Activated CD4-positive, alpha-beta T cell treated with anti-CD3 and anti-CD28 coated beads for 36 hours (primary cell): ENCODE measurements around the gene ADAMTS9. TPM values are rescaled to one million over a fixed set of nuclear protein-coding genes. Genes with fewer than 3 reads are reported as not detected.

Experiments used
- ATAC-seq: fragments of 200-7000 bp; cut with Tn5 transposase; one replicate; pipeline ENCODE4 v1.10.0; 2021; ENCODE audit warnings: mild to moderate bottlenecking, moderate library complexity
- CTCF ChIA-PET: fragments of 350-600 bp; sonication (Branson Sonifier 250); formaldehyde crosslinking; loops from one replicate; lab custom pipeline; 2021; ENCODE audit warnings: antibody characterized with exemption; lab: Charles Lee
- POLR2A ChIA-PET: fragments of 350-600 bp; sonication (Branson Sonifier 250); formaldehyde crosslinking; loops from one replicate; lab custom pipeline; 2021; ENCODE audit warnings: antibody characterized with exemption, inconsistent platforms; lab: Charles Lee
- DNase-seq: peaks from one replicate; pipeline ENCODE4 v3.0.0-alpha.2; 2020
- H3K27ac Mint-ChIP-seq: one replicate; pipeline ENCODE4 v1.8.0; 2021; ENCODE audit warnings: mixed read lengths
- H3K27me3 Mint-ChIP-seq: one replicate; pipeline ENCODE4 v1.8.0; 2021; ENCODE audit warnings: mixed read lengths
- H3K36me3 Mint-ChIP-seq: one replicate; pipeline ENCODE4 v1.8.0; 2021; ENCODE audit warnings: low read depth, mixed read lengths
- H3K4me1 Mint-ChIP-seq: one replicate; pipeline ENCODE4 v1.8.0; 2021; ENCODE audit warnings: mixed read lengths
- H3K4me3 Mint-ChIP-seq: one replicate; pipeline ENCODE4 v1.8.0; 2021; ENCODE audit warnings: mild to moderate bottlenecking, moderate library complexity, mixed read lengths
- H3K9me3 Mint-ChIP-seq: one replicate; pipeline ENCODE4 v1.8.0; 2021; ENCODE audit warnings: low read depth, mixed read lengths
- intact Hi-C, 2 experiments: fragments of 100-400 bp; cut with DNase I in 1 of 2; cut with micrococcal nuclease in 1 of 2; formaldehyde crosslinking; loops; one replicate each; pipeline versions ENCODE4 v1.14.2 to v1.15.1; 2022 to 2024; cut with DNase I, micrococcal nuclease
- total RNA-seq, 2 experiments: library from RNA; stranded (reverse); gene quantifications; one replicate each; pipeline ENCODE4 v1.2.3, GENCODE V29; 2021

Gene ADAMTS9
- total RNA-seq, 2 experiments from 2014 or later = not detected

DNA sequence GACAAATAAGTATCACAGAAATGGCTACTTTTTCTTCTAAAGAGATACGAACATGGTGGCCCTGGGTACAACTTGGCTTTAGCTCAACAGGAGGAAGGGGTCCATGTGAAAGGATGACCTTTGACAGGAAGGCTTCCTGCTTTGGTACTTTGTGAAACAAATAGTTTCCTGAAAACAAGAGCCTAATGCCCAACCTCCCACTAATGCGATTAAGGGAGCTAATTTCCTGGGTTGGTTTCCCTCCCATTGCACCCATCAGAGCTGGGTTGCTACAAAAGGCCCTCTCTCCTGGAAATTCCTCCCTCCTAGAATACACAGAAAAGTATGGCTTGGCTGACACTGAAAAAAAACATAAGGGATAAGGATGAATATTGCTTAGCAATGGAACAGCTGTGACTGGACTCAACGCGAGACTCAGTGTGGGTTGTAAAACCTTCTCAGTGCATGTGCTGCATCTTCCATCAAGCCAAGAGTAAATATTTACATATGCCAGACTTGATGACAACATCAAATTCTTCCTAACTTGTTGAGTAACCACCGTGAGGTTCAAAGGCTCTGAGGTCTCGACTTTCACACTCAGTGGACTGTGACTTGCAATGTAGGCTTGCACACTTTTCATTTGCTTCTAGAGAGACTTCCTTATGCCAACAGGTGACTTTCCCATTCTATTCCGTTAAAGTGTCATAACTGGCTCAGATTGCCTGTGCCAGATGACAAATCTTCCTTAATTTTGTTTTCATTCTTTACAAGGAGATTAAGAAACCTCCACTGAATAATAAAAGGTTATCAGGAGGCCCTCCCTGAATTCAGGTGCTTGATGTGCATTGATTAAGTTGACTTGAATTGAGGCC, 60.1 kb downstream of the ADAMTS9 start:
- Mint-ChIP-seq H3K36me3 (no peaks in the 10 kb centered on the region), H3K9me3 (peaks cover 4% of the 10 kb centered on the region), H3K27ac (no peak overlapping the region), H3K27me3 (no peaks in the 10 kb centered on the region), H3K4me3 (no peak overlapping the region), H3K4me1 (no peaks in the 10 kb centered on the region)
- intact Hi-C loops = no loop called here
- ChIA-PET CTCF (interaction anchor here (0.6 kb wide), 1 partner anchor 216 kb away, joined by 3 read pairs; no protein-coding TSS in a partner anchor), POLR2A (no interaction called here)
- ATAC-seq = no peak
- DNase-seq = no peak

DNA sequence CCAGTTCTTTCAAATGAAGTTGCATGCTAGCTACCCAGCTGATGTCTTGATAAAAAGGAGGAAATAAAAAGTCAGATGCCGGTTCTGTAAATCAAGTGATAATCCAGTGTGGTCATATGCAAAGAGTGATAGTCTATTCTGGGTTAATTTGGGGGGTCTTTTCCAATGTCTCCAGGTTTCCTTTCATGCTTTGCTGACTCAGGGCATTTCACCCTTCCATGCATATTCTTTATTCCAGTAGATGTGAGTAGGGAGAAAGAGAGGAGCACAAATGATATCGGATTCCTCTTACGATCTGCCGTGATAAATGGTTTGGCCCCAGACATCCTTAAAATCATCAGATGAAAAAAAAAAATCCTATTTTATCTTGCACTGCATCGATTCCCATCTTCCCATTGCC, 60.8 kb downstream of the ADAMTS9 start:
- DNase-seq = no peak
- Mint-ChIP-seq H3K27ac (no peak overlapping the region), H3K4me1 (no peaks in the 10 kb centered on the region), H3K9me3 (peaks cover 4% of the 10 kb centered on the region), H3K27me3 (no peaks in the 10 kb centered on the region), H3K36me3 (no peaks in the 10 kb centered on the region), H3K4me3 (no peak overlapping the region)
- no peak for ATAC-seq
- POLR2A ChIA-PET = no interaction called here
- CTCF ChIA-PET = interaction anchor here (0.6 kb wide), 1 partner anchor 216 kb away, joined by 3 read pairs; no protein-coding TSS in a partner anchor
- intact Hi-C loops = no loop called here

DNA sequence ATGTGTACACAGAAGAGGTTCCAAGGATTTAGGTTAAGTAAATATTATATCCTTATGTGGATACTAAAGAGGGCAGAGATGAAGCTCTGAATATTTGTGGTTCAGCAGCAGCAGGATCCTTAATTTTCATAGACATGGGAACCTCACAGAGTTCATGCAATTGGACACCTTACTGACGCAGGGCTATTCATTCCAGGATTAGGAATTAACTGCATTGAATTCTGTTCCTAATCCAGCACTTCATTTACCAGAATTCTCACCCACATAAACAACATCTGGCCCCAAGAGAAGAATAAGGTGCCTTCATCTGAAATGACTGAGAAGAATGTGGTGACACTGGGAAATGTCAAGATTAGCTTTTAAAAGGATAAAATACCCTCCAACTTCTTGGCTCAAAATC, 62.4 kb downstream of the ADAMTS9 start:
- no peak for DNase-seq
- H3K4me1 Mint-ChIP-seq = no peaks in the 10 kb centered on the region
- CTCF ChIA-PET = no interaction called here
- H3K9me3 Mint-ChIP-seq = peaks cover 4% of the 10 kb centered on the region
- intact Hi-C loops = no loop called here
- no peak overlapping the region for H3K27ac Mint-ChIP-seq
- no peaks in the 10 kb centered on the region for H3K36me3 Mint-ChIP-seq
- POLR2A ChIA-PET = no interaction called here
- H3K27me3 Mint-ChIP-seq = no peaks in the 10 kb centered on the region
- H3K4me3 Mint-ChIP-seq = no peak overlapping the region
- ATAC-seq = no peak

DNA sequence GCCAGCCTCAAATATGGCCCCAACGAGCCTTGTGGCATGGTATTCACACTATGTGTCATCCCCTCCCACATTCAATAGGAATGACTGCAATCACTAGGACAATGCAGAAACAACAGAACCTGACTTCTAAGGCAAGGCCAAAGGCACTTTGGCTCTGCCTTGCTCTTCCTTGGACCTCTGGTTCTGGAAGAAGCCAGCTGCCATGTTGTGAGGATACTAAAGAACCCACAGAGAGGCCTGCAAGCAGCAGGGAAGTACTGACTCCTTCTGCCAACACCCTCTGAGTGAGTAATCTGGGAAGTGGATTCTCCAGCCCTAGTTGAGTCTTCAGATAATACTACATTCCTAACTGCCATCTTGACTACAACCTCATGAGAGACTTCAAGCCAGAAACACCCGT, 64.7 kb downstream of the ADAMTS9 start:
- POLR2A ChIA-PET = no interaction called here
- no peak overlapping the region for H3K4me3 Mint-ChIP-seq
- ATAC-seq (no peak), DNase-seq (no peak)
- CTCF ChIA-PET = no interaction called here
- H3K36me3 Mint-ChIP-seq = no peaks in the 10 kb centered on the region
- intact Hi-C loops = no loop called here
- H3K4me1 Mint-ChIP-seq = no peaks in the 10 kb centered on the region
- H3K27me3 Mint-ChIP-seq = no peaks in the 10 kb centered on the region
- no peak overlapping the region for H3K27ac Mint-ChIP-seq
- H3K9me3 Mint-ChIP-seq = peaks cover 4% of the 10 kb centered on the region

DNA sequence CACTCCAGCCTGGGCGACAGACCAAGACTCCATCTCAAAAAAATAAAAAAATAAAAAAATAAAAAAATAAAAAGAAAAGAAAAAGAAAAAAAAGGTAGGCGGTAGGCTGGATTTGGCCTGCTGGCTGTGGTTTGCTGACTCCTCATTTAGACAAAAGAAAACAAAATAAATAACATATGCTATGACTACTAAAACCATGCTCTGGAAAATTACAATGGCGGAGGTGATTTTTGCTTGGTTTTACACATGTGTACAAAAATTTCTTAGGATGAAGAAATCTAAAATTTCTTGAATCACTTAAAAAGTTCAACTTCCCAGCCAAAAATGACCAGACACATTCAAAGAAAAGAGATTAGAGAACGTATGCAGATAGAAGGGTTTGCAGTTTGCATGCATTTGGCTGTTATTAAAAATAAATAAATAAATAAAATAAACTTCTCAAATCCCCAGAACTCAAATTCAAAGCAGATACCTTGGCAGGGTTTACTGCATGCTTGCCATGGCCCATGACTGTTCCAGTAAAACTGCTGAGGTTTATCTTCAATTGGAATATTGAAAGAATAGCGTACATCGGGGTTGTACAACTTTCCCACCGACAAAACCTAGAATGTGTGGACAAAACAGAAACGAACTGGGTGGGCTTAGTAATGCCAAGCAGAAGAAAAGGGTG, 65.9 kb downstream of the ADAMTS9 start:
- Mint-ChIP-seq H3K4me1 (no peaks in the 10 kb centered on the region), H3K27me3 (no peaks in the 10 kb centered on the region), H3K36me3 (no peaks in the 10 kb centered on the region), H3K27ac (no peak overlapping the region), H3K4me3 (no peak overlapping the region), H3K9me3 (no peaks in the 10 kb centered on the region)
- no peak for ATAC-seq
- CTCF ChIA-PET = no interaction called here
- DNase-seq = no peak
- intact Hi-C loops = no loop called here
- POLR2A ChIA-PET = no interaction called here

DNA sequence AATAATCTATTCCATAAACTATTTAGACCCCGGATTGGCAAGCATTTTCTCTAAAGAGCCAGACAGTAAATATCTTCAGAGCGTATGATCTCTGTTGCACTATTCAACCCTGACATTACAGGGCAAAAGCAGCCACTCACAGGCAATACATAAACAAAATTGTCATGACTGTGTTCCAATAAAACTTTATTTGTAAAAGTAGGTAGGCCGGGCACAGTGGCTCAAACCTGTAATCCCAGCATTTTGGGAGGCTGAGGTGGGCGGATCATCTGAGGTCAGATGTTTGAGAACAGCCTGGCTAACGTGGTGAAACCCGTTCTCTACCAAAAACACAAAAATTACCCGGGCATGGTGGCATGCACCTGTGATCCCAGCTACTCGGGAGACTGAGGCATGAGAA, 66.5 kb downstream of the ADAMTS9 start:
- no peak overlapping the region for H3K27ac Mint-ChIP-seq
- POLR2A ChIA-PET = no interaction called here
- intact Hi-C loops = no loop called here
- no peaks in the 10 kb centered on the region for H3K36me3 Mint-ChIP-seq
- H3K4me1 Mint-ChIP-seq = no peaks in the 10 kb centered on the region
- no peaks in the 10 kb centered on the region for H3K9me3 Mint-ChIP-seq
- CTCF ChIA-PET = no interaction called here
- no peak for ATAC-seq
- H3K4me3 Mint-ChIP-seq = no peak overlapping the region
- no peaks in the 10 kb centered on the region for H3K27me3 Mint-ChIP-seq
- DNase-seq = no peak

DNA sequence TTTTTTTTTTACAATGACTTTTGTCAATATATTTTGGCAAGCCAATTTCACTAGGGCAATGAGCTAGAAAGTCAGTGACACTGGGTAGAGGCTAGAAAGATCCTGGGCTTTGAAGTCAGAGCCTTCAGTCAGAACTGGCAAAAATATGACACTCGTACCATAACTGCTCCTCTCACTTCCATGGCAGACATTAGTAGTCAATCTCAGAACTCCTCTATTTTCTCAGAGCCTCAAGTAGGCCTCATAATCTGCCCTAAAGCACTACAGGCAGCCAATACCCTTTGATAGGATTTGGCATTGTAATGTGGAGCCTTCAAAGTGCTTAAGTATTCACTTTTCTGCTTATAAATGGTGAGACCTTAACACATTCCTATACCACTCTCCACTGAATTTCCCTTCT, 67.8 kb downstream of the ADAMTS9 start:
- Mint-ChIP-seq H3K36me3 (no peaks in the 10 kb centered on the region), H3K4me3 (no peak overlapping the region), H3K27ac (no peak overlapping the region), H3K9me3 (peaks cover 2% of the 10 kb centered on the region), H3K27me3 (no peaks in the 10 kb centered on the region), H3K4me1 (no peaks in the 10 kb centered on the region)
- ATAC-seq = no peak
- CTCF ChIA-PET = no interaction called here
- POLR2A ChIA-PET = no interaction called here
- intact Hi-C loops = no loop called here
- DNase-seq = no peak

DNA sequence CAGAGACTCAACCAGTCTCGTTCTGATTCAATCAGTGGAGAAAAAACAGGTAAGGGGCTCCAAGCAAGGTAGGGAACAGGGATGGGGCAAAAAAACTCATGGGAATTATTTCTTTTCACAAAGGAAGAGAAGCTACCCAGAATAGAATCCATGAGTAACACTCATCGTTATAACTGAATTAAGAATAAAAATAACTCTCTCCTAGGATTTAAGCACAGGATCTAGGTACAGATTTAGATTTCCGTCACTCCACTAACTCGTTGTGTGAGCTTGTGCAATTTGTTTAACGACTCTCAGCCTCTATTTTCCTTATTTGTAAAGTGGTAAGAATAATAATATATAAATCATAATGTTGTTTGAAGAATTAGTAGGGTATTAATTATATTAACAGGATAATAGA, 68.6 kb downstream of the ADAMTS9 start:
- Mint-ChIP-seq H3K27me3 (no peaks in the 10 kb centered on the region), H3K36me3 (no peaks in the 10 kb centered on the region), H3K4me3 (no peak overlapping the region), H3K27ac (no peak overlapping the region), H3K9me3 (peaks cover 2% of the 10 kb centered on the region), H3K4me1 (no peaks in the 10 kb centered on the region)
- intact Hi-C loops = no loop called here
- DNase-seq (no peak), ATAC-seq (no peak)
- ChIA-PET POLR2A (no interaction called here), CTCF (no interaction called here)

DNA sequence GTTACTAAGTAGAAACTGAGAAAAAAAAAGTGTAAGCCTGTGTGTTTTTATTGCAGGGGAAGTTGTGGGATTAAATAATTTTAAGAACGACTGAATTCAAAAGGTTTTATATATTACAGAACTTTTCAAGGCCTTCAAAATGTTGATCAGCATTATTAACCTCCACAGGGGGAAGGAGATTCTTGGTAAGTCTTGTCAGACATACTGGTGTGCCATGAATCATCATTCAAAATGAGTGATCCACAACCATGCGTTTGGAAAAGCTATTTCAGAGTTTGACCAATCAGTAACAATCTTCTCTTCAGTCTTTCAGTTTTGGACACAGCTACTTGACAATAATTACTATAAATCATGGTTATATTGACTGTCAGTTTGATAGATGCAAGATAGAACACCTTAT, 70.2 kb downstream of the ADAMTS9 start:
- H3K27me3 Mint-ChIP-seq = no peaks in the 10 kb centered on the region
- no peak for ATAC-seq
- no peak for DNase-seq
- POLR2A ChIA-PET = no interaction called here
- CTCF ChIA-PET = no interaction called here
- no peaks in the 10 kb centered on the region for H3K4me1 Mint-ChIP-seq
- H3K27ac Mint-ChIP-seq = no peak overlapping the region
- H3K36me3 Mint-ChIP-seq = no peaks in the 10 kb centered on the region
- H3K9me3 Mint-ChIP-seq = peaks cover 2% of the 10 kb centered on the region
- H3K4me3 Mint-ChIP-seq = no peak overlapping the region
- intact Hi-C loops = no loop called here

DNA sequence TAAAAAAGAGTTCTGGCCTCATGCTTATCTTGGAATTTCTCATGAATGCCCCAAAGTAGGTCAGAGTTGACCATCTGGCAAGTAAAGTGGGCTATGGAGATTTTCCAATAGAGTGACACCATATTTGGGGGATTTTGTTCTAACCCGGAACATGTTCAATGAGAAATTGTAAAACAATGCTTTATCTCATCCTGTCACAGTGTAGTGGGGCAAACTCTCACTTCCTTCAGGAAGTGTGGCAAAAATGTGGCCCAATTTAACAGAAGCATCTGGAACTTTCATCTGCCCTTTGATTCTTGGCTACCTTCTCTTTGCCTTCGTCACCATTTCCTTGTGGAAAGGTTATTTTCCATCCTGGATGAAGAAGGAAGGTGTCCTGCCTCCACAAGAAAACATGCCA, 70.8 kb downstream of the ADAMTS9 start:
- no peak overlapping the region for H3K4me3 Mint-ChIP-seq
- intact Hi-C loops = no loop called here
- DNase-seq = no peak
- no peaks in the 10 kb centered on the region for H3K27me3 Mint-ChIP-seq
- CTCF ChIA-PET = no interaction called here
- no peaks in the 10 kb centered on the region for H3K36me3 Mint-ChIP-seq
- H3K4me1 Mint-ChIP-seq = no peaks in the 10 kb centered on the region
- POLR2A ChIA-PET = no interaction called here
- no peak overlapping the region for H3K27ac Mint-ChIP-seq
- H3K9me3 Mint-ChIP-seq = peaks cover 2% of the 10 kb centered on the region
- no peak for ATAC-seq

DNA sequence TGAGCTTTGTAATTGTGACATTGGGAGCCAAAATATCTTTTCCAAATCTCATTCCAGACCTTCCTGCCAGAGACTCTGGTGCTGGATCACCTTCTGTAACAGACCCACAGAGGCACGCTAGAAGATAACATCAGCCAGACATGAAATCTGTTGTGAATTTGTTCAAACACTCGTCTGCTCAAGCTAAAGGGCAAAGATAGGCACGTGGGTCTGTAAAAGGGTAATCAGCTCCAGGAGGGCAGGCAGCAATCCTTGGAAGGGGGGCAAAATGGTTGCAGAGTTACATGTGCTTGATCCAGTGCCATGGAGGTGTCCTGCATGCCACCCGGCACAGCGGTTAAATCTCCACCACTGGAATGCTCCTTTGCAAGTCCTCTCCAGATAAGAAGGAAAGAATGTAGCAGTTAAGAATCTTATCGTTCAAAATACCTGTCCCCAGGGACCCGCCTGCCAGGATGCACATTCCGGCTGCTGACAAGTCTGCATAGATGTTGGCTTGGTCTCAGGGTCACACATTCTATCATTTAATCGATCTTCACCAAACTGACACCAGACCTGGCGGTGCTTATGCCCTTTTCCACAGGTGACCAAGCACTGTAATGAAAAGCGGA, 74.8 kb downstream of the ADAMTS9 start:
- Mint-ChIP-seq H3K4me1 (no peaks in the 10 kb centered on the region), H3K36me3 (no peaks in the 10 kb centered on the region), H3K27me3 (no peaks in the 10 kb centered on the region), H3K4me3 (no peak overlapping the region), H3K27ac (no peak overlapping the region), H3K9me3 (peaks cover 2% of the 10 kb centered on the region)
- DNase-seq (no peak), ATAC-seq (no peak)
- POLR2A ChIA-PET = no interaction called here
- CTCF ChIA-PET = interaction anchor here (0.6 kb wide), 2 partner anchors 60 to 752 kb away, joined by 3 read pairs; no protein-coding TSS in a partner anchor
- intact Hi-C loops = no loop called here
